MCF 10A (cell line): Measurements from ENCODE around the gene TOP2A. TPM values are rescaled to one million over a fixed set of nuclear protein-coding genes. Genes with fewer than 3 reads are reported as not detected.

Experiments
- BruUV-seq: library from RNA; stranded (reverse); fragments of 400-500 nt; replicated peaks from 2 replicates; lab custom pipeline; 2021; lab: Mats Ljungman, UMichigan
- CTCF ChIA-PET: fragments of 300-600 bp; sonication (Branson Sonifier 250); formaldehyde crosslinking; extraction: SDS; loops from one replicate; lab custom pipeline; 2021; ENCODE audit warnings: antibody characterized with exemption, inconsistent platforms; lab: Yijun Ruan, JAX
- POLR2A ChIA-PET: fragments of 300-600, 350-650 bp; sonication (Branson Sonifier 250); formaldehyde crosslinking; extraction: SDS; loops from one replicate; lab custom pipeline; 2020; ENCODE audit warnings: antibody characterized with exemption, inconsistent platforms; lab: Yijun Ruan, JAX
- DNase-seq: peaks from one replicate; pipeline ENCODE4 v3.0.0-alpha.2; 2018; ENCODE audit not compliant: unreplicated experiment
- H3K27ac Mint-ChIP-seq: one replicate; pipeline ENCODE4 v1.8.0; 2022; ENCODE audit warnings: mild to moderate bottlenecking, low read depth, mixed read lengths; ENCODE audit not compliant: unreplicated experiment
- H3K27me3 Mint-ChIP-seq: one replicate; pipeline ENCODE4 v1.8.0; 2022; ENCODE audit warnings: mixed read lengths; ENCODE audit not compliant: insufficient read depth, unreplicated experiment
- H3K36me3 Mint-ChIP-seq: one replicate; pipeline ENCODE4 v1.8.0; 2022; ENCODE audit warnings: mild to moderate bottlenecking, moderate library complexity, mixed read lengths; ENCODE audit not compliant: insufficient read depth, unreplicated experiment
- H3K4me1 Mint-ChIP-seq: one replicate; pipeline ENCODE4 v1.8.0; 2022; ENCODE audit warnings: mixed read lengths; ENCODE audit not compliant: insufficient read depth, unreplicated experiment
- H3K4me3 Mint-ChIP-seq: one replicate; pipeline ENCODE4 v1.8.0; 2022; ENCODE audit warnings: mild to moderate bottlenecking, moderate library complexity, mixed read lengths; ENCODE audit not compliant: unreplicated experiment
- H3K9me3 Mint-ChIP-seq: one replicate; pipeline ENCODE4 v1.8.0; 2022; ENCODE audit warnings: mixed read lengths; ENCODE audit not compliant: unreplicated experiment
- intact Hi-C: fragments of 100-400 bp; cut with micrococcal nuclease; formaldehyde crosslinking; loops from 2 replicates; pipeline ENCODE4 v1.14.1; 2022
- total RNA-seq: library from RNA; stranded (reverse); gene quantifications from 2 replicates; pipeline ENCODE4 v1.2.3, GENCODE V29; 2022
- TF ChIP-seq, protein P1 (sequence below): fragments of 200-600 bp; IDR thresholded peaks from one replicate; pipeline ENCODE4 v1.8.0; 2022; ENCODE audit warnings: antibody characterized with exemption, mild to moderate bottlenecking; ENCODE audit not compliant: unreplicated experiment

TOP2A gene
- total RNA-seq, 1 experiment from 2014 or later: 151 TPM

DNA sequence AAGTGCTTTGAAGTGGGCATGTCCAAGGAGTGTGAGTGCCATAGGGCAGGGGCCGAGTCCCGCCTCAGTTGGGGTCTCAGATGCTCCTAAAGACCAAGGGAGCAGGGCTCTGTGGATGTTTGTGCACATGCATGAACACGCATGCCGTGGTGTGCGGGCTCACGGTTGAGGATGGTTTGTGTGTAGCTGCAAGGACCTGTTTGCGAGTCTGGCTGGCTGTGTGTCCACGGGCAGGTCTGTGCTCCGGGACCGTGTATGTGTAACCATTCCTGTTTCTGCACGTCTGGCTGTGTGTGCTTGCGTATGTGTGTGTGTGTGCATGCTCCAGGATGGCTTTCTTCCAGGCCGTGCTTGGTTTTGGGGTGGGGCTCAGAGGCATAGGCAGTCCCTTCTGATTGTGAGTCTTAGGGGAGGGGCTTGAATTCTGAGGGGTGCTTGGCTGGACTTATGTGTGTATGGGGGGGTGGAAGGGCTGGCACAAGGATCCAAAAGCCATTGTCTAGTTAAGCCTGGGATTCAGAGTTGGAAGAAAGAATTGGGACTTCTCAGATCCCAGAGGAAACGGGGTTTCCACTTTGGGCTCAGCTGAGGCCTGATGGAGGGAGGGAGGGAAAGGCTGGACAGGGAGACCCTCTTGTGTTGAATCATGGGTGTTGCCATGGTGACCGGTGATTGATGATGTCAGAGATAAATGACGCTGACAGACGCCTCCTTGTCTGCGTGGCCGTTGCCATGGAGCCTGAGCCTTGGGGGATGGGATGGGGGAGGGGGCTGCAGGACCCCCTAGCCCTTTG is 67.6 kb downstream of the TOP2A start:
- Mint-ChIP-seq H3K36me3 (peaks cover 19% of the 10 kb centered on the region), H3K27me3 (no peaks in the 10 kb centered on the region), H3K9me3 (no peaks in the 10 kb centered on the region), H3K4me1 (peaks cover 41% of the 10 kb centered on the region), H3K4me3 (peak overlapping the region; percentile 56), H3K27ac (peak overlapping the region; percentile 77)
- TF ChIP-seq, protein P1, sequence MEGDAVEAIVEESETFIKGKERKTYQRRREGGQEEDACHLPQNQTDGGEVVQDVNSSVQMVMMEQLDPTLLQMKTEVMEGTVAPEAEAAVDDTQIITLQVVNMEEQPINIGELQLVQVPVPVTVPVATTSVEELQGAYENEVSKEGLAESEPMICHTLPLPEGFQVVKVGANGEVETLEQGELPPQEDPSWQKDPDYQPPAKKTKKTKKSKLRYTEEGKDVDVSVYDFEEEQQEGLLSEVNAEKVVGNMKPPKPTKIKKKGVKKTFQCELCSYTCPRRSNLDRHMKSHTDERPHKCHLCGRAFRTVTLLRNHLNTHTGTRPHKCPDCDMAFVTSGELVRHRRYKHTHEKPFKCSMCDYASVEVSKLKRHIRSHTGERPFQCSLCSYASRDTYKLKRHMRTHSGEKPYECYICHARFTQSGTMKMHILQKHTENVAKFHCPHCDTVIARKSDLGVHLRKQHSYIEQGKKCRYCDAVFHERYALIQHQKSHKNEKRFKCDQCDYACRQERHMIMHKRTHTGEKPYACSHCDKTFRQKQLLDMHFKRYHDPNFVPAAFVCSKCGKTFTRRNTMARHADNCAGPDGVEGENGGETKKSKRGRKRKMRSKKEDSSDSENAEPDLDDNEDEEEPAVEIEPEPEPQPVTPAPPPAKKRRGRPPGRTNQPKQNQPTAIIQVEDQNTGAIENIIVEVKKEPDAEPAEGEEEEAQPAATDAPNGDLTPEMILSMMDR: no peak
- intact Hi-C loops: no loop called here
- ChIA-PET CTCF (interaction anchor here (15.7 kb wide), 1 partner anchor 43 kb away, joined by 396 read pairs; the partner anchor contains the start of gene RARA), POLR2A (interaction anchor here (1.0 to 4.7 kb wide), 6 partner anchors 8 to 160 kb away, joined by 3 to 24 read pairs (median 5); no protein-coding TSS in a partner anchor)
- DNase-seq: peak; percentile 65
- no TSS peak for BruUV-seq

DNA sequence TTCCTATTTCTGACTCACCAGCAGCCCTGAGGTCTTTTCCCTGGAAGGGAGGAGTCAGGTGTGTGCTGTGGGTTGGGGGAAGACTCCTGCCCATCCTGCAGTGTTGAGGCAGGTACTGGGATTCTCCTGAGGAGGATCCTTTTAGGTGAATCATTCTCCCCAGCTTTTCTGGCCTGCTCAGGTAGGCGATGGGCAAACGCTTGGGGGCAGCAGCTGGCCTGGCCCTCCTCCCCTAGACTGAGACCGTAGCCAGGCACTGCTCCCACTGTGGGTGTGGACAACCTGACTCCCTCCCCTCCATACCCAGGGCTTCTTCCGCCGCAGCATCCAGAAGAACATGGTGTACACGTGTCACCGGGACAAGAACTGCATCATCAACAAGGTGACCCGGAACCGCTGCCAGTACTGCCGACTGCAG is 68.2 kb downstream of the TOP2A start:
- H3K9me3 Mint-ChIP-seq: no peaks in the 10 kb centered on the region
- ChIA-PET CTCF (interaction anchor here (1.5 to 15.7 kb wide), 3 partner anchors 40 to 47 kb away, joined by 6 to 396 read pairs (median 15); partner anchors contain the start of gene RARA), POLR2A (interaction anchor here (0.9 to 4.7 kb wide), 8 partner anchors 9 to 249 kb away, joined by 3 to 24 read pairs (median 4); partner anchors contain the start of genes NR1D1 and WIPF2)
- peak overlapping the region; percentile 77 for H3K27ac Mint-ChIP-seq
- TF ChIP-seq, protein P1: no peak
- intact Hi-C loops: no loop called here
- no TSS peak for BruUV-seq
- DNase-seq: peak; percentile 94
- peak overlapping the region; percentile 56 for H3K4me3 Mint-ChIP-seq
- no peaks in the 10 kb centered on the region for H3K27me3 Mint-ChIP-seq
- peaks cover 47% of the 10 kb centered on the region for H3K4me1 Mint-ChIP-seq
- H3K36me3 Mint-ChIP-seq: peaks cover 15% of the 10 kb centered on the region

DNA sequence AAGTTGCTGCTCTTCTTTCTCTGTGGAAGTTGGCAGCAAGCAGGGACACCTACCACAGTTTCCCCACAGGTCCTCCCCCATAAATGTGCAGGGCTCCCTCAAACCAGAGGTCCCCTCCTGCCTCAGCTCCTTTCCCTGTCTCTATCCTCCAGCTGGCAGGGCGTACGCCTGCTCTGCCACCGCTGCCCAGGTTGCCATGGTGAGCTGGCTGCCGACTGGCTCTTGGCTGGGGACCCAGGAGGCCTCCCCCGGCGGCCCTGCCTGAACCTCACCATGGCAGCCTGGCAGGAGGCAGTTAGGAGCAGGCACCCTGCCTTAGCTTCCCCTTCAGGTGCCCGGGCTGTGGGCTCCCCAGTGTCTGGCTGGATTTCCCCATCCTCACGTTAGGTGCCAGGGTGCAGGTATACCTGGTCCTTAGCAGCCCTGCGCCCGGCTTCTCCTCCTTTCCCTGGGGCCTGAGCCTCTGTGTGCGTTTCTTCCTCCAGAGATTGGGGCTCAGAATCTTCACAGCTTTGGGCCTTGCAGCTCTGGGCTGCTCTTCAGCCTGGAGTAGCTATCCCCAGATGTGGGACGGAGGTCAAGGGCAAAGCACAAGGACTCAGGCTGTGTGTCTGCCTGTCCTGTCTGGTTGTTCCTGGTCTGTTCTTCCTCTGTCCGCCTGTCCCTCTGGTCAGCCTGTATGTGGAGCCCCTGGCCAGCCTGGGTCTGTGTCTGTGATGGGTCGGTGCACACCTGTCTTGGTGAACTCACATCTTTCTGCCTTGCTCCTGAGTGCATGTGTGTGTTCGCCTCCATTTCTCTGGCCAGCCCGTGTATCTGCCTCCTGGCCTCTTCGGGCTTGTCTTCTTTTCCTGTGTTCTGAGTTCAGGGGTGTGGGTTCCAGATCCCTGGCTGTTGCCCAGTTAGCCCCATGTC is 68.9 kb downstream of the TOP2A start:
- ChIA-PET POLR2A (interaction anchor here (0.9 to 4.7 kb wide), 10 partner anchors 9 to 248 kb away, joined by 3 to 24 read pairs (median 4); partner anchors contain the start of genes NR1D1 and WIPF2), CTCF (interaction anchor here (0.6 to 2.4 kb wide), 6 partner anchors 31 to 139 kb away, joined by 4 to 15 read pairs (median 6); partner anchors contain the start of gene RARA)
- TF ChIP-seq, protein P1: no peak
- Mint-ChIP-seq H3K9me3 (no peaks in the 10 kb centered on the region), H3K4me1 (peaks cover 50% of the 10 kb centered on the region), H3K27ac (peak overlapping the region; percentile 77), H3K36me3 (peaks cover 15% of the 10 kb centered on the region), H3K27me3 (no peaks in the 10 kb centered on the region), H3K4me3 (peak overlapping the region; percentile 56)
- intact Hi-C loops: no loop called here
- DNase-seq: peak; percentile 63
- BruUV-seq: no TSS peak
